Measurements from ENCODE around the gene WNT5B.
"Not testable (repeated sequence)": the region's sequence is repeated elsewhere in the genome, so short reads cannot be mapped to it uniquely, and the experiment has no call there.

Gene WNT5B

GRCh38 chr12:1602706-1603105, 26.3 kb upstream of the WNT5B start:
- DNase-seq: not testable (repeated sequence)

- no peak for DNase-seq
Observed at GRCh38 chr12:1603269-1603993, 25.6 kb upstream of the WNT5B start.

DNA sequence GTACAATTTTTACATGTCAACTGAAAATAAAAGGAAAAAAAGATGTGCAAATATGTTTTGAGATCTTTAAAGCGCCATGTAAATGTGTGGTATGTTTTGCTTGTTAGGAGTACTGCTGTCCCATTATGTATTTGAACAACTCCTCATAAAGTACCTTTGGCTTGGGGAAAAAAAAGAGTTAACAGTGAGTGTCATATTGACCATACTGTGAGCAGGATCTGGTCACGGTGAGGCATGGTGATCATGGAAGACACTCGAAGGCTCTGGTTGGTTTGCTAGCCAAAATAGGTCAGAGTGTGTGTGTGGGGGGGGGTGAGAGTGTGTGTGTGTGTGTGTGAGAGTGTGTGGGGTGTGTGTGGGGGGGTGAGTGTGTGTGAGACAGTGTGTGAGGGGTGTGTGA, 24.6 kb upstream of the WNT5B start:
- no peak for DNase-seq

GRCh38 chr12:1605129-1606020, 23.7 kb upstream of the WNT5B start:
- DNase-seq: peak; percentile 65

DNA sequence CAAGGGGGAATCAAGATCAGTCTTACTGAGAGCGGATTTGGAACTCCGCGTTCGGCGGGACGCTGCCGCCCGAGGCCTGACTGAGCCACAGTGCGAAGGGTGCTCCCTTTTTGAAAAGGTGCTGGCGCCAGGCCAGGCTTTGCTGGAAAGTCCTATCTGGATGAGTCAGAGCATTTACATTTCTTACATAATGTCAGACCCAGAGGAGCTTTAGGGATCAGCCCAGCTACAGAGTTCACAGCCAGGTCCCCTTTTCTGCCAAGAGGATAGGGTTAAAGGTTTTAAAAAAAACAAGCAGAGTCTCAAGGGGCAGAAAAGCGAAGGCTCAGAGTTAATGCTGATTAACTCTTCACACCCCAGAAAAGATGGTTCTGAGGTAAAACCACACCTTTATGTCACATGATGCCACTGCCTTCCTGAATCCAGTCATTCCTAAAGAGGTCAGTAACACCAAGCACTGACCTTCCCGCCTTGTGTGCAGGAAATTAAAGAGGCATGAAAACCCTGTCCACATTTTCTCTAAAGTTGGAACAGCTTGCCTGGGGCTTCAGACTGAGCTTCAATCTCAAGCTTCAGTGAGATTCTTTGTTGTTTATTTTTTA, 22.9 kb upstream of the WNT5B start:
- peak; percentile 75 for DNase-seq

- no peak for DNase-seq
Observed at GRCh38 chr12:1607940-1608712, 20.9 kb upstream of the WNT5B start.

DNA sequence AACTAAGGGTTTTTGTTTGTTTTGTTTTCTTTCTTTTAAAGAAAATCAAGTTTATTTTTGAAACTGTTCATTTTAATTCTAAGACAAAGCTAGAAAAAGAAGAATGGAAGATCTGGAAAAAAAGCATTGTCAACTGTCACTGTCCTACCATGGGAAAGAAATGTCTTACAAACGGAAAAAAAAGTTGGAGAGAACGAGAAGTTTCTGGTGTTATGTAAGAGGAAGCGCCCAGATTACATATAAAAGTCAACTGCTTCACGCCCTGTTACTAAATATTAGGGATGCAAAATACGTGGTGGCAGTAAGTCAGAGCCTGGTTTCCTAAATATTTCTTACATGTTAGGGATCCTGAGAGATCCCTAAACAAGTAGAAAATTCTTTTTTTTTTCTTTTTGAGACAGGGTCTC, 20.3 kb upstream of the WNT5B start:
- DNase-seq: no peak

DNA sequence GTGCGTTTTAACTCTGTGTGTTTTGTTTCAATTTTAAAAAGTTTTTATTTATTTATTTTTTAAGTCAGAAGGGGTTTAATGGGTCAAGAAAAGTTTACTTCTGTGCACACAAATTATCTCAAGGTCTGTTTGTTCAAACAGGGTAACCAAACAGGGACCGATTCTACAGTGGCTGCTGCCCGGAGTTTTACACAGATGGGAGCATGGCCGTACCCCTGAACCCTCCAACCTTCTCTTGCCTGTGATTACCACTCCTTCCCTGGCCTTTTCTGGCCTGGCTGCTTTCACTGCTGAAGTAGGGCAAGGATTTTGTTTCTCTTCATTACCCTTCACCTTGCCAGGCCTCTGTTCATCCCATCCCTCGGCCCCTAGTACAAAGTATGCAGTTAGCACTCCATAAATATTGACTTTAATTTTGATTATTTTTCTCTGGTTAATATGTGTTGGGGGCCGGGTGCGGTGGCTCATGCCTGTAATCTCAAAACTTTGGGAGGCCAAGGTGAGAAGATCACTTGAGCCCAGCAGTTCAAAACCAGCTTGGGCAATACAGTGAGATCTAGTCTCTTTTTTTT, 18.9 kb upstream of the WNT5B start:
- no peak for DNase-seq

DNA sequence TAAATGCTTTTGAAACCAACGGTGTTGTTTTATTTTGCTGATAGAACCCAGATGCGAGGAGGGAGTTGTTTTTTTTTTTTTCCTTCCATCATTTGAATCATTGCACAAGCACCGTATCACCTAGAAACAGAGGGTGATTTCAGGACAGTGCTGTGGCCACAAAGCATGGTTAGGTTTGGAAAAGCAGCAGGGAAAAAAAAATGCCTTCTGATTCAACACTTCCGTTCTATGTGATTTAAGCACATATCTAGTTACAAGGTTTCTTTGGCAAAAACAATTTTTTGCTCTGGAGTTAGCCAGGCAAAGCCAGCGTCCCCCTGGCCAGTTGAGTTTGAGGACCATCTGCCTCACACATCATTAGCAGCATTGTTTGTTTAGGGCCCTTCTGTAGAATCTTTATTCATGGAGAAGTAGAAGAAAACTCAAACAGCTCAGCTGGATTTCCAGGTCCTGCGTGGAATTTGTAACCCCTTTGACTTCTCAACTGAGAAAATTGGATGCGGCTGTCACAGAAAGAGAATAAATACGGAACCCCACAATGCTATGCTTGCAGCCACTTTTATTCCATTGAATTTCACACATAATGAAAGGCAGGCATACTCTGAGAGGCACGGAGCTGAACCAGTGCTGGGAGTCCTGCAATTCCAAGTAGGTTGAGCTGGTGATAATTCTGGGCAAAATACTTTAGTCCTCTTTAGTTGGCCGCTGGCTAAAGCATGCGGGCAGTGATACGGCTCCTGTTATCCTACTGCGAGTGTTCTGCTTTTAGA, 17.0 kb upstream of the WNT5B start:
- no peak for DNase-seq

DNA sequence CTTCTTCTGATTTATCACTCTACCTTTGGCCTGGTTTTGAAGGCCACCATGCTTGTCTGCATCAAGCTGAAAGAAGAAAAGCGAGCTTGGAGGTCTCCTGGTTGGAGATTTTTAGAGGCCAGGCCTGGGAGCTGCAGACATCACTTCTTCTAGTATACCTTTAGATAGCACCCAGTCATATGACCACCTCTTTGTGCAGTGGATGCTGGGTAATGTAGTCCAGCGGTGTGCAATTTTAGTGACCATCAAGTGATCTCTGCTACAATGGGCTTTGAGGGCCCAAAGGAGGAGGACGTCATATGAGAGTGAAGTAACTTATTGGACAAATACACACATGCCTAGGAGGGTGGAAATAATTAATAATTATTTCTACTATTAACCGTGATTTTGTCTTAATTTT, 15.2 kb upstream of the WNT5B start:
- no peak for DNase-seq

DNA sequence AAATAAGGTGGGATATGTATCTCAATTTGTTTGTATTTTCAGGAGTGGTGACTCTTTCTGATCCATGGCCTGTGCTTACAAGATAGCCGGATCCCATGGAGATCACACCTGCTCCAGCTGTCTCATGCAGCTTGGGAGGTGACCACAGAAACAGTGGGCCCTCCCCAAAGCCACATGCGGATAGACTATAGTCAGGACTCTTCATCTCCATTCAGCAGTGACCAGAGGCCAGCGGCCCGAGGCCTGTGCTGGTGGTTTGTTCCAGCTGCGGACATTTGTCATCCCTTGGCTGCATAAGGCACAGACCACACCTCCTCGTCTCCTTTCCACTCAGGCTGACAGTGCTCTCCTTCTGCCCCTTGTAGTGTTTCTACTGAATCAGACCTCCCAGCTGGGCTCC, 14.7 kb upstream of the WNT5B start:
- no peak for DNase-seq

DNA sequence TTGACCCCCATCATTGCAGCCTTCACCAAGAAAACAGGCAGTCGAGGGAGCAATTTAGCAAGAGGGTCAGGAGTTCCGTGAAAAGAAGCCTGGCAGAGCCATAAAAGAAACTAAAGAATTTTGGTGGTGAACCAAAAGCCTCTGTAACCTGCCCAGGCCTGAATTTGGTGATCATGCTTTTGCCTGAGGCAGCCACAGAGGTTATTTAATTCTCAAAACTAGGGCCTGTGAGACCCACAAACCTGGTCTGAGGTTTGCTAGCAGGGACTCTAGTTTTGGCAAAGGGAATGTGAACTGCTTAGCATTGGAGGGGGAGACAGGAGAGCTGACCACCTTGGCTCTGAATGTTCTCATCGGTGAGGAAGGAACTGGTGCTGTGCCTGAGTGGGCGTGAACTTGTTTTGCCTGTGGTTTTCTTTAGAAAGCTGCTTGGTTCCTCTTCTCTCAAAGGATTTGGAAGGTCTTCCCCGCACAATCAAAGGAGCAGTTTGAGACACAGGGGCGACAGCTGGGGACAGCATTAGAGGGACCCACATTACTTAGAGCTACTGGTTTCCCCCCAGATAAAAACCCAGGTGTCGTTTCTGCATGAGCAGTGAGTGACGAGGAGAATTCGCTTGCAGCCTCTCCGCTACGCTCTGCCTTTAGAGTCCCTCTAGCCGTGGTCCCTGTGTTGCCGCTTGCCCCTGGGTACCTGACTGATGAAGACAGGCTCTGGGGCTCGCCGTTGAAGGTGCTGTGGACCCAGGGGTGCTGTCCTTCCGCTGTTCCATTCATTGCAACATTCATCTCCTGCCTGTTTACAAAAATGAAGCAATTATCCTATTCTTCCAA, 12.6 kb upstream of the WNT5B start:
- DNase-seq: no peak

DNA sequence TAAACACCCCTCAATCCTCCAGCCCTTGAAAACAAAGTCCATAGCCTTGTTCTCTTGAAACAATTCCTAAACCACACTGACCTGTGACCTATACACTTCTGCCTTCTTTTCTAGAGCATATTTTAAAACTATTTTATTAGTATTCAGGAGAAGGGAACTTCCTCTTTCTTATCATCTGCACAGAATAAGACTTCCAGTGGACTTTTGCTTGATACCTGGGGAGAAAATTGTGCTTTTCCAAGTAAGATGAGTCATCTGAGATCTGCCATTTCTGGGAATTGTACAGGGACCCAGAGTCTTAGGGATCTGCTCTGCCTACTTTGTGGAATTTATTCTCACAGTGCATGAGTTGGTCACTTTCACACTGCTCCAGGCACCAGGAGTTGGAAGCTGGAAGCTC, 10.5 kb upstream of the WNT5B start:
- DNase-seq: no peak

- DNase-seq: no peak
Observed at GRCh38 chr12:1619159-1619558, 9.9 kb upstream of the WNT5B start.

GRCh38 chr12:1619587-1619986, 9.4 kb upstream of the WNT5B start:
- DNase-seq: no peak

- DNase-seq: no peak
Observed at GRCh38 chr12:1620092-1620491, 8.9 kb upstream of the WNT5B start.

DNA sequence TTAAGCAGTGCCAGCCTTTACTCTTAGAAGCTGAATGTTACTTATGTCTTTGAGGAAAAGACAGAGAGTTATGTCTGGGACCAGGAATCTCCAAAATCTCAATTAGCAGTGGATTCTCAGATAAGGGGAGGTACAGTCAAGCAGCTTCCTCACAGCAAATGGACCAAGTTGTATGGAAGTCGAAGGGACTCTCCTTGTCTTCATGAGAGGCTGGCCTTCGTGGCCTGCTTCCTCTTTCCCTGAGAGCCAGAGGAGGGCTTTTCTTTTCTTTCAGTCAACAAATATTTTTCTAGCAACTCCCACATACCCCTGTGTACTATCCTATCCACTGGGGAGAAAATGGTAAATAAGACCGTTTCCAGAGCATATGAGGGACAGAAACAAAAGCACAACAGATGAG, 6.6 kb upstream of the WNT5B start:
- DNase-seq: no peak

GRCh38 chr12:1629338-1630132, 504 bp downstream of the WNT5B start:
- no peak for DNase-seq

GRCh38 chr12:1630133-1630826, 1.2 kb downstream of the WNT5B start:
- DNase-seq: peak; percentile 67
